SK-N-SH treated with all-trans-retinoic acid at 6 μM for 48 hours (cell line): ENCODE results near the gene OR51G2.

ENCODE experiments used
- CREB5 ChIP-seq: fragments of 250-450 bp; sonication (Bioruptor Pico); IDR thresholded peaks from 2 replicates; pipeline ENCODE4 v1.5.1; 2020; ENCODE audit warnings: low read depth, mild to moderate bottlenecking, moderate library complexity
- CSDC2 ChIP-seq: fragments of 250-450 bp; sonication (Bioruptor Pico); IDR thresholded peaks from 2 replicates; pipeline ENCODE4 v1.5.0; 2020; ENCODE audit warnings: mild to moderate bottlenecking, moderate library complexity
- PATZ1 ChIP-seq: fragments of 250-450 bp; sonication (Bioruptor Pico); IDR thresholded peaks from 2 replicates; pipeline ENCODE4 v1.8.0; 2020; ENCODE audit warnings: mild to moderate bottlenecking, moderate library complexity, borderline replicate concordance
- ZNF565 ChIP-seq: fragments of 450-650 bp; formaldehyde crosslinking; conservative IDR thresholded peaks from 2 replicates; pipeline ENCODE4 v1.5.0; 2020; ENCODE audit warnings: low read depth, mild to moderate bottlenecking, moderate library complexity

GRCh38 chr11:4921796-4922195 lies 2.6 kb upstream of the OR51G2 start:
- TF ChIP-seq CREB5 (CRISPR knock-in tag) (no peak), PATZ1 (CRISPR knock-in tag) (no peak), ZNF565 (CRISPR knock-in tag) (no peak), CSDC2 (no peak)
